SIG-M5 treated with dmso at 0.1 percent for 504 hours (cell line): ENCODE data around the gene STK36.

Experiments
- DNase-seq: peaks from one replicate; lab custom pipeline; 2025; ENCODE audit not compliant: unreplicated experiment; lab: John Stamatoyannopoulos, UW

Gene STK36

GRCh38 chr2:218662827-218663226, 9.1 kb upstream of the STK36 start:
- DNase-seq, result no peak

- DNase-seq, result no peak
Observed at GRCh38 chr2:218663901-218664300, 8.0 kb upstream of the STK36 start.

- DNase-seq, result no peak
Observed at GRCh38 chr2:218664653-218665052, 7.2 kb upstream of the STK36 start.

- peak; percentile 2 for DNase-seq
Observed at GRCh38 chr2:218671097-218671653, 711 bp upstream of the STK36 start.

- peak; percentile 42 for DNase-seq
Observed at GRCh38 chr2:218679119-218679518, 7.2 kb downstream of the STK36 start.

- DNase-seq, result no peak
Observed at GRCh38 chr2:218680061-218680460, 8.2 kb downstream of the STK36 start.

- peak; percentile 88 for DNase-seq
Observed at GRCh38 chr2:218687400-218688060, 15.6 kb downstream of the STK36 start.

GRCh38 chr2:218691234-218691633, 19.3 kb downstream of the STK36 start:
- DNase-seq, result no peak

- DNase-seq, result no peak
Observed at GRCh38 chr2:218694405-218695145, 22.7 kb downstream of the STK36 start.

- DNase-seq, result no peak
Observed at GRCh38 chr2:218698885-218699284, 27.0 kb downstream of the STK36 start.

- no peak for DNase-seq
Observed at GRCh38 chr2:218701806-218702205, 29.9 kb downstream of the STK36 start.

GRCh38 chr2:218703341-218703740, 31.5 kb downstream of the STK36 start:
- DNase-seq, result no peak

- DNase-seq, result no peak
Observed at GRCh38 chr2:218708086-218708485, 36.2 kb downstream of the STK36 start.

GRCh38 chr2:218709908-218710307, 38.0 kb downstream of the STK36 start:
- DNase-seq, result no peak

- DNase-seq, result no peak
Observed at GRCh38 chr2:218710334-218710686, 38.4 kb downstream of the STK36 start.

GRCh38 chr2:218710687-218711549, 39.0 kb downstream of the STK36 start, which contains the start of gene TTLL4:
Gene TTLL4 (plus strand): TSS chr2:218710835. CDS start chr2:218737677, 26,842 bp downstream.
- DNase-seq, result peak; percentile 97

- DNase-seq, result no peak
Observed at GRCh38 chr2:218711550-218711929, 39.7 kb downstream of the STK36 start.

- DNase-seq, result peak; percentile 58
Observed at GRCh38 chr2:218713922-218714321, 42.0 kb downstream of the STK36 start.

- DNase-seq, result no peak
Observed at GRCh38 chr2:218716070-218716469, 44.2 kb downstream of the STK36 start.

- no peak for DNase-seq
Observed at GRCh38 chr2:218717262-218717661, 45.4 kb downstream of the STK36 start.

GRCh38 chr2:218718058-218718457, 46.2 kb downstream of the STK36 start:
- DNase-seq, result no peak
